Neural progenitor cell (in vitro differentiated cells): Measurements from ENCODE around the gene REXO1. TPM values are rescaled to one million over a fixed set of nuclear protein-coding genes. Genes with fewer than 3 reads are reported as not detected.
A peak's percentile ranks its signal among the peaks of the same experiment; 100 is the strongest.

Source experiments
- DNase-seq: peaks from one replicate; pipeline ENCODE4 v3.0.0-alpha.2; 2016; ENCODE audit warnings: low spot score
- H2AFZ ChIP-seq: fragments of 200-600 bp; sonication (generic); replicated peaks from 2 replicates; pipeline ENCODE4 v1.6.1; 2016; ENCODE audit warnings: antibody characterized with exemption
- H3F3A ChIP-seq: fragments of 200-600 bp; sonication (generic); 2 replicates; pipeline ENCODE4 v1.6.1; 2016; ENCODE audit warnings: antibody characterized with exemption, low read depth
- H3K27ac ChIP-seq: fragments of 200-600 bp; sonication (generic); 2 replicates; pipeline ENCODE4 v1.5.1; 2016; ENCODE audit warnings: mild to moderate bottlenecking
- H3K27me3 ChIP-seq: fragments of 200-600 bp; sonication (generic); 2 replicates; pipeline ENCODE4 v1.6.1; 2016; ENCODE audit warnings: mild to moderate bottlenecking, moderate library complexity
- H3K36me3 ChIP-seq: fragments of 200-600 bp; sonication (generic); 2 replicates; pipeline ENCODE4 v1.5.1; 2016
- H3K4me1 ChIP-seq: fragments of 200-600 bp; sonication (generic); 2 replicates; pipeline ENCODE4 v1.6.1; 2016; ENCODE audit warnings: mixed run types
- H3K4me2 ChIP-seq: fragments of 200-600 bp; sonication (generic); 2 replicates; pipeline ENCODE4 v1.6.1; 2016
- H3K4me3 ChIP-seq: fragments of 200-600 bp; sonication (generic); 2 replicates; pipeline ENCODE4 v1.5.1; 2016
- H3K79me2 ChIP-seq: fragments of 200-600 bp; sonication (generic); 2 replicates; pipeline ENCODE4 v1.6.1; 2016; ENCODE audit warnings: low read depth
- H3K9ac ChIP-seq: fragments of 200-600 bp; sonication (generic); 2 replicates; pipeline ENCODE4 v1.6.1; 2016
- H3K9me3 ChIP-seq: fragments of 200-600 bp; sonication (generic); 2 replicates; pipeline ENCODE4 v1.5.1; 2016; ENCODE audit warnings: low read depth
- H4K20me1 ChIP-seq: fragments of 200-600 bp; sonication (generic); 2 replicates; pipeline ENCODE4 v1.6.1; 2016; ENCODE audit warnings: low read depth
- H3K27ac Mint-ChIP-seq: 3 replicates; pipeline ENCODE4 v1.8.0; 2021; ENCODE audit warnings: mixed read lengths
- H3K27me3 Mint-ChIP-seq: 2 replicates; pipeline ENCODE4 v1.8.0; 2022; ENCODE audit warnings: low read depth, mild to moderate bottlenecking, inconsistent platforms, moderate library complexity, mixed read lengths; ENCODE audit not compliant: insufficient read depth
- H3K36me3 Mint-ChIP-seq: 3 replicates; pipeline ENCODE4 v1.8.0; 2021; ENCODE audit warnings: mixed read lengths
- H3K4me1 Mint-ChIP-seq: 3 replicates; pipeline ENCODE4 v1.8.0; 2021; ENCODE audit warnings: mixed read lengths
- H3K4me3 Mint-ChIP-seq: 3 replicates; pipeline ENCODE4 v1.8.0; 2021; ENCODE audit warnings: mild to moderate bottlenecking, moderate library complexity, mixed read lengths
- H3K9me3 Mint-ChIP-seq: 3 replicates; pipeline ENCODE4 v1.8.0; 2020; ENCODE audit warnings: mixed read lengths
- CTCF ChIP-seq: fragments of 200-600 bp; sonication (generic); IDR thresholded peaks from 2 replicates; pipeline ENCODE4 v1.5.1; 2017; ENCODE audit warnings: antibody characterized with exemption, mild to moderate bottlenecking
- EZH2 ChIP-seq: fragments of 200-600 bp; sonication (generic); IDR thresholded peaks from 2 replicates; pipeline ENCODE4 v1.6.1; 2017; ENCODE audit warnings: antibody characterized with exemption, mild to moderate bottlenecking, moderate library complexity
- EZH2phosphoT487 ChIP-seq: fragments of 200-600 bp; sonication (generic); IDR thresholded peaks from 2 replicates; pipeline ENCODE4 v1.6.1; 2017; ENCODE audit warnings: antibody characterized with exemption
- total RNA-seq: library from RNA; depleted of rRNA; stranded (reverse); fragments of >200 nt; gene quantifications from 2 replicates; pipeline ENCODE4 v1.2.3, GENCODE V29; 2015; ENCODE audit warnings: low replicate concordance

The REXO1 gene
- total RNA-seq, 1 donor from 2014 or later = 38.7 TPM

- peaks cover 38% of the 10 kb centered on the region for H3K27me3 Mint-ChIP-seq
- no peaks in the 10 kb centered on the region for H3K36me3 ChIP-seq
- no peak for DNase-seq
These were observed 61.6 kb downstream of the REXO1 start for GRCh38 chr19:1786668-1787067.

GRCh38 chr19:1785310-1785709 is 63.0 kb downstream of the REXO1 start:
- DNase-seq = no peak

More at GRCh38 chr19:1786668-1787067, 61.6 kb downstream of the REXO1 start:
- Histone ChIP-seq H3K79me2 (no peaks in the 10 kb centered on the region), H3F3A (peaks cover 10% of the 10 kb centered on the region), H3K27ac (no peak overlapping the region), H3K9ac (no peak overlapping the region), H3K4me1 (no peaks in the 10 kb centered on the region), H3K4me2 (no peak overlapping the region), H3K4me3 (no peak overlapping the region), H4K20me1 (peaks cover 8% of the 10 kb centered on the region), H3K27me3 (peaks cover 99% of the 10 kb centered on the region), H3K9me3 (no peaks in the 10 kb centered on the region), H2AFZ (no peak overlapping the region)
- Mint-ChIP-seq H3K27ac (no peak overlapping the region), H3K9me3 (peaks cover 15% of the 10 kb centered on the region), H3K4me3 (no peak overlapping the region), H3K4me1 (no peaks in the 10 kb centered on the region), H3K36me3 (no peaks in the 10 kb centered on the region)
- no peak for TF ChIP-seq EZH2phosphoT487
- TF ChIP-seq CTCF = no peak
- no peak for TF ChIP-seq EZH2

GRCh38 chr19:1783874-1784273 is 64.4 kb downstream of the REXO1 start:
- Histone ChIP-seq H3K27me3 (peaks cover 100% of the 10 kb centered on the region), H3K4me1 (no peaks in the 10 kb centered on the region), H3F3A (no peaks in the 10 kb centered on the region), H3K27ac (no peak overlapping the region), H2AFZ (no peak overlapping the region), H3K79me2 (no peaks in the 10 kb centered on the region), H4K20me1 (peaks cover 8% of the 10 kb centered on the region), H3K36me3 (no peaks in the 10 kb centered on the region), H3K4me3 (no peak overlapping the region), H3K4me2 (no peak overlapping the region), H3K9me3 (no peaks in the 10 kb centered on the region), H3K9ac (no peak overlapping the region)
- peaks cover 51% of the 10 kb centered on the region for H3K27me3 Mint-ChIP-seq
- H3K9me3 Mint-ChIP-seq = peaks cover 22% of the 10 kb centered on the region
- TF ChIP-seq EZH2 (no peak), EZH2phosphoT487 (no peak), CTCF (no peak)
- H3K27ac Mint-ChIP-seq = no peak overlapping the region
- no peak overlapping the region for H3K4me3 Mint-ChIP-seq
- H3K36me3 Mint-ChIP-seq = peaks cover 2% of the 10 kb centered on the region
- no peaks in the 10 kb centered on the region for H3K4me1 Mint-ChIP-seq
- DNase-seq = no peak

More at GRCh38 chr19:1785310-1785709, 63.0 kb downstream of the REXO1 start:
- H3K27me3 Mint-ChIP-seq = peaks cover 40% of the 10 kb centered on the region
- Histone ChIP-seq H3K79me2 (no peaks in the 10 kb centered on the region), H3K4me1 (no peaks in the 10 kb centered on the region), H4K20me1 (peaks cover 8% of the 10 kb centered on the region), H3K27ac (no peak overlapping the region), H3K9me3 (no peaks in the 10 kb centered on the region), H3K4me3 (no peak overlapping the region), H3K27me3 (peaks cover 99% of the 10 kb centered on the region), H3K9ac (no peak overlapping the region), H3F3A (peaks cover 6% of the 10 kb centered on the region), H3K4me2 (no peak overlapping the region), H3K36me3 (no peaks in the 10 kb centered on the region), H2AFZ (no peak overlapping the region)
- peaks cover 2% of the 10 kb centered on the region for H3K36me3 Mint-ChIP-seq
- no peak overlapping the region for H3K27ac Mint-ChIP-seq
- peaks cover 22% of the 10 kb centered on the region for H3K9me3 Mint-ChIP-seq
- H3K4me3 Mint-ChIP-seq = peak overlapping the region; percentile 18
- H3K4me1 Mint-ChIP-seq = no peaks in the 10 kb centered on the region
- TF ChIP-seq EZH2 = no peak
- TF ChIP-seq EZH2phosphoT487 = no peak
- no peak for TF ChIP-seq CTCF
